Germinal center (tissue), 1 donor: ENCODE results near the gene ENG.
A peak's percentile ranks its signal among the peaks of the same experiment; 100 is the strongest.

Experiments used
- DNase-seq: peaks from one replicate; pipeline ENCODE4 v3.0.0; 2012; ENCODE audit warnings: mixed read lengths, low spot score

The ENG gene

DNA sequence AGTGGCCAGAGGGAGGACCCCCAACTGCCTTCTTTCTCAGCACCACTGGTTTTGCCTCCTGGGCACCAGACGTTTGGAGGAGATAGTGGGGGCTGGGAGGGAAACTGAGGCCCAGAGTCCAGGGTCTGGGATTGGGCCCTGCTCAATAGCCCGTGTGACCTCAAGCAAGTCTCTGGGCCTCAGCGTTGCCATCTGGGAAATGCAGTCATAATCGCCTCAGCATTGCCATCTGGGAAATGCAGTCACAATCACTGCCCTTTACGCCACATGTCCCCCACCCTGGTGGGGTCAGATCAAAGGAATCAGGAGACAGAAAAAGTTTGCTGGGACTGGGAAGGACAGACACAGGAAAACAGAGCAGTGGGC lies 77.6 kb downstream of the ENG start:
- DNase-seq: no peak

DNA sequence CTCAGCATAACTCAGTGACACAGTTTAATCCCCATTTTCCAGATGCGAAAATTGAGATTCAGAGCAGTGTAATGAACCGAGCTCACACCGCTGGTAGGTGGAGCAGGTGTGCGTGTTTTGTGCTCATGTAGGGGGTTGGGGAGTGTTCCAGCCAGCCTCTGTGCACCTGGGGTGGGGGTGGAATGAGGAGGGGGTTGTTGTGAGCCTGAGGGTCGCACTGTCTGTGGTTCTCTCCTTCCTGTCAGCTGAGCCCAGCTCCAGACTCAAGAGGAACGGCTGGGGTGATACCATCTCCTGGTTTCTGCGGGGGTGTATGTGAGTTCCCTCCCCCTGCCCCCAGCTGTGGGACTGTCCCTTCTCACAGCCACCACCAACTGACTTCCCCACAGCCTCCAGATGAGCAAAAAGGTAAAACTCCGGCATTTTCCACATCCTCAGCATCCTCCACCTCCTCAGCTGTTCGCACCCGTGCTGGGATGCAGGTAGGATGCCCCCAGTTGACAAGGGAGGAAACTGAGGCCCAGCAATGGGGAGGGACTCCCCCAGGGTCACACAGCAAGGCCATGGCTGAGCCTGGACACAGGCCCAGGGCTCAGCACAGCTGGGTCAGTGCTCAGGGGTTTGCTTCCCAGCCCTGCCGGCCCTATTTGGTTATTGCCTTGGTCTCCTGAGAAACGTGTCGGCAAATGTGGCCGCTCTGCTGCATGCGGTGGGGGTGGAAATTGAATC lies 78.1 kb downstream of the ENG start:
- DNase-seq: peak; percentile 79

DNA sequence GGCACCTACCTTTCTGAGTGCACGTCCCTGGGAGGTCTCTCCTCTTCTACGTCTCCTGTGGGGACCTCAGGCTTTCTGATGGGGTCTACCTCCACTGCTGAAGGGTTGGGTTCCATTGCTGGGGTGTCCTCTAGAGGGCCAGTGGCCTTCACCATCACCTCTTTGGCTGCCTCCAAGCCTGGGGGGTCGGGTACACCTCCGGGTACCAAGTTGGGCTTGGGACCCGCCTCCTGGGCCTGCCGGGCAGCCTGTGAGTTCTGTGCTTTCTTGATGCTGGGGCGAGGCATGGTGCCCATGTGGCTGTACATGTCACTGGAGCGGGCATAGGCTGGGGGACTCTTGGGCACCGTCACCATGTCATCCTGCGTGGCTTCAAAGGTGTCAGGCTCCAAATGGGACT lies 80.5 kb downstream of the ENG start:
- no peak for DNase-seq

DNA sequence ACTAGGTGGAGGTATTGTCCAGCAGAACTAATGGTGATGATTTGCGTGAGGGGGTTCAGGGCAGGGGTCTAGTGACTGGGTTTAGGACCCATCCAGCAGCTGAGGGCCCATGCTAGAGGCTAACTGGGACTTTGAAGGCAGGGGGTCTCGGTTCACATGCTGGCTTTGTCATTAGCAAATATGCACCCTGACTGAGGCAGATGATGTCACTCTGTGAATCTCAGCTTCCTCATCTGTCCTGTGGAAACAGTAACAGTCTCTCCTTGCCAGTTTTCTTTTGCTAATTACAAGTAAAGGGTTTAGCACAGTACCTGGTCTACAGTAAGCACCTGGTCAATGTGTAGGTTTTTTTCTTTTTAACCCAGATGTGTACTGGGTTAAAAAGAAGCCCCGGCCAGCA lies 81.2 kb downstream of the ENG start:
- DNase-seq: no peak

DNA sequence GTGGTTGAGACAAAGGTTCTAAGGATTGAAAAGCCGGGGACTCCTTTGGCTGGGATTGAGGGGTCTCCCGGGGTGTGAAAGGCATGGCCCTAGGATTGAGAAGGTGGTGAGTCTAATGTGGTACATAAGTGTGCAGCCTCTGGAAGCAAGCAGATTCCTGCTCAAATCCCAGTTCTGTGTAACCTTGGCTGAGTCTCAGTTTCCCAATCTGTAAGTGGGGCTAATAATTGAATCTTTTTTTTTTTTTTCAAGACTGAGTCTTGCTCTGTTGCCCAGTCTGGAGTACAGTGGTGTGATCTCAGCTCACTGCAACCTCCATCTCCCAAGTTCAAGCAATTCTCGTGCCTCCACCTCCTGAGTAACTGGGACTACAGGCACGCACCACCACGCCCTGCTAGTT lies 81.9 kb downstream of the ENG start:
- no peak for DNase-seq

DNA sequence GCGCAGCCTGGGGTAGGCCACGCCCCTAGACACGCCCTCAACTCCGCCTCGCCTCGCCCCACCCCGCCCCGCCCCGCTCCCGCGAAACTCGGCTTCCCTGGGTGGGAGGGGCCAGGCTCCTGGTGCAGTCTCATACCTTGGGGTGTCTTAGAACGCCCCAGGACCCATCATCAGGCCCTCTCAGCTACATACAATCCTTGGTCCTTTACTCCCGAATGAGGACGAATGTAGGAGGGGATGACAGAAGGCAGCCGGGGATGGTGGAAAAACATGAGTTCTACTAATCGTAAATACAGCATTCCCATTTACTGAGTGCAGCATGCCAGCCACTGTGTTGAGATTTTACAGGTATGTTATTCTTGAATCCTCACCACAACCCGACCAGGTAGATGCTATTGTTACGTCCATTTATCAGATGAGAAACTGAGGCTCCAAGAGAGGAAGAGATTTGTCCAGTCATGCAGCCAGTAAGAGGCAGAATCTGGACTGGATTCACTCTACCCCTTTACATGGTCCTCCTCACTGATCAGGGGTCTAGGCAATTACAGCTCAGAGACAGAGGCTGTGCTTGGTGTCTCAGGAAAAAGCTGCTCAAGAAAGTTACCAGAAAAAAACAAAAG lies 82.8 kb downstream of the ENG start:
- DNase-seq: no peak

GRCh38 chr9:127770905-127771569 lies 83.4 kb downstream of the ENG start:
- peak; percentile 94 for DNase-seq

DNA sequence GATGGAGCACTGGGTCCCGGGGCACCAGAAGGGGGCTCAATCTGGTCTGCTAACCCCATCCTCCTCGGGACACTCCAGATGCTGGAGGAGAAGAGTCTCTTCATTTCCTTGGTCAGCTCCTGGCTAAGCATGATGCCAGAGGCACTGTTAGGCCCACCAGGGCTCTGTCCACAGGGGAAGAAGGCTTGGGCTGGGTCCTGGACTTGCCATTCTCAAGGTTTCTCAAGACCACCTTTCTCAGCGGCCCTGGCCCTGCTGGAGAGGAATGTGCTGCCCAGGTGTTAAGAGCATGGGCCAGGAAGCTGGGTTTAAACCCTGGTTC lies 83.9 kb downstream of the ENG start:
- no peak for DNase-seq

DNA sequence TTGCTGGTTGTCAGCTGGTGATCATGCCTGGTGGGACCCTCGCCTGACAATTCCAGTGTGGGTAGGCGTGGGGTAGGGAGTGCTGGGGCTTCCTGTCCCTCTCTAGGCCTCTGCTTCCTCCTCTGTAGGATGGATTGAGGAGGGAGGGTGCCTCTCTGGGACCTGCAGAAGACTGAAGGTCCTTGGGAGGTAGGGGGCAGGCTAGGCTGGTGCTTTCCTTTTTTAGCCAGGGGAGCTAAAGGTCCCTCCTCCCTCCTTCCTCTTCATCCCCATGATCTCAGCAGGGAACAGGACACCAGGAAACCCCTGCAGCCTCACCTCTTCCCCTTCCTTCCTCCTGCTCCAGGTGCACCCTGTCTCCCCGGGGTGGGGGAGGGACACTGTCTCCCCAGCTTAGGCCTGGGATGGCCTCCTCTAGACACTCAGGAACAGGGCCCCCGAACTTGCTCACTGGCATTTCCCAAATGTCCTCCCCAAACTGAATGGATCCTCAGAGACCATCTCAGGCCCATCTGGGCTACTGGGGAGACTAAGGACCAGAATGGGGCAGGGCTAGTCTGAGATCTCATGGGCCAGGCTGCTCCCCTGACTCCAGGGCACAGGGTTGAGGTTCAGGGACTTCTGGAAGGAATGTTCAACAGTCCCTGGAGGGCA lies 84.4 kb downstream of the ENG start:
- no peak for DNase-seq

DNA sequence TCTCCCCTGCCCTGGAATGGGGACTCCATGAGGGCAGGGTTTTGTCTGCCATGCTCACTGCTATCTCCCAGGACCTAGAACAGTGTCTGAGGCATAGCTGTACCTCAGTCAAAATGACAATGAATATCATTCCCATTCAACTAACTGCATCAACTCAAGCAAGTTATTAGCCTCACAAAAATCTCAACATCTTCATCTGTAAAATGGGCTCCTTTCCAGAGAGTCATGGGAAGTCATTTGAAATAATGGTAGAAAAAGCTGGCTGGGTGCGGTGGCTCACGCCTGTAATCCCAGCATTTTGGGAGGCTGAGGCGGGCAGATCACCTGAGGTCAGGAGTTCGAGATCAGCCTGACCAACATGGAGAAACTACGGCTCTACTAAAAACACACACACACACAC lies 85.4 kb downstream of the ENG start:
- DNase-seq: no peak

GRCh38 chr9:127768698-127769097 lies 85.8 kb downstream of the ENG start:
- DNase-seq: no peak

GRCh38 chr9:127767909-127768331 lies 86.5 kb downstream of the ENG start:
- no peak for DNase-seq

DNA sequence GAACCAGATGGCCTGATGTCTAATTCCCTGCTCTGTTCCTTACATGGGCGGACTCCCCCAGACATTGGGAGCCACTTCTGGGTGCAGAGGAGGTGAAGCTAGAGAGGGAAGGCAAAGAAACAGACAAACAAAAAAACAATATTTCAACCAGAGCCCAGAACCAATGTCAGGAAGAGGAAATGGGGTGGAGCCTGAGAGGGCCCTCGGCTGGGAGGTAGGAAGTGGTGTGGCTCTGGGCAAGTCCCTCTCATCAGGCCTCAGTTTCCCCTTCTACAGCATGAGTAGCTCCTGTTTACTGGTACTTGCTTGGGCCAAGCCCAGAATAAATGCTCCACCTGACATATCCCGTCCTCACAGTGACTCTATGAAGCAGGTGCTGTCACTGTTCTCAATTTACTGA lies 87.0 kb downstream of the ENG start:
- DNase-seq: no peak

GRCh38 chr9:127765418-127765817 lies 89.0 kb downstream of the ENG start:
- DNase-seq: no peak
